ENCODE results near the gene MVD.
A peak's percentile ranks its signal among the peaks of the same experiment; 100 is the strongest.

The MVD gene, protein sequence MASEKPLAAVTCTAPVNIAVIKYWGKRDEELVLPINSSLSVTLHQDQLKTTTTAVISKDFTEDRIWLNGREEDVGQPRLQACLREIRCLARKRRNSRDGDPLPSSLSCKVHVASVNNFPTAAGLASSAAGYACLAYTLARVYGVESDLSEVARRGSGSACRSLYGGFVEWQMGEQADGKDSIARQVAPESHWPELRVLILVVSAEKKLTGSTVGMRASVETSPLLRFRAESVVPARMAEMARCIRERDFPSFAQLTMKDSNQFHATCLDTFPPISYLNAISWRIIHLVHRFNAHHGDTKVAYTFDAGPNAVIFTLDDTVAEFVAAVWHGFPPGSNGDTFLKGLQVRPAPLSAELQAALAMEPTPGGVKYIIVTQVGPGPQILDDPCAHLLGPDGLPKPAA

DNA sequence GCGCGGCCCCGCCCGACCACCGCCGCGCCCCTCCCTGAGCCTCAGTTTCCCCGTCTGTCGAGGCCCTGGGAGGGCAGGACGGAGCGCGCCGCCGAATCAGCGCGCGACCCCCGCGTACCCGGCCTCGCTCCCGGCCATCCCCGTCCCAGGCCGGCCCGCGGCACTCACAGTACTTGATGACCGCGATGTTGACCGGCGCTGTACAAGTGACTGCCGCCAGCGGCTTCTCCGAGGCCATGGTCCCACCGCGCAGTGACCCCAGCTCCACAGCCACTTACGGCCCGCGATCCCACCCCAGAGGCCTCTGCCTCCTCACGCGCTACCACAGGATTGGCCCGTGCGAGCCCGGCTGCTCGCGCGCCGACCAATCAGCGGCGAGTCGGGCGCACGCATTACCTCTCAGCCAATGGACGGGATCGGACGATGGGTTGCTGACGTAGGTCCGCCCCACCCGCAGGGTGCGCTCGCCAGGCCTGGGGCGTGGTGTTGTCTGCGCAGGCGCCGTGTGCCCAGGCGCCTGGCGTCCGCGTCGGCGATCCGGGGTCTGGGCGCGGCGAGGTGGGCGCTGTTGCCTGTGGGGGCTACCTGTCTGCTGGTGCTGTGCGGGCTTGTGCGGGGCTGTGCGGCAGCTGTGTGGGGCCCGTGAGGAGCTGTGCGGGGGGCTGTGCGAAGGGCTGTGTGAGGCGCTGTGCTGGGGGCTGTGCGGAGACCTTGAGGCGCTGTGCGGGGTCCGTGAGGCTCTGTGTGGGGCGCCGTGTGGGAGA is at the start of gene MVD:
TSS of gene MVD (minus strand) at position 249 of the 764 bp plus-strand sequence. CDS start at position 238, 11 bp downstream.
- peak; percentile 87 for DNase-seq

DNA sequence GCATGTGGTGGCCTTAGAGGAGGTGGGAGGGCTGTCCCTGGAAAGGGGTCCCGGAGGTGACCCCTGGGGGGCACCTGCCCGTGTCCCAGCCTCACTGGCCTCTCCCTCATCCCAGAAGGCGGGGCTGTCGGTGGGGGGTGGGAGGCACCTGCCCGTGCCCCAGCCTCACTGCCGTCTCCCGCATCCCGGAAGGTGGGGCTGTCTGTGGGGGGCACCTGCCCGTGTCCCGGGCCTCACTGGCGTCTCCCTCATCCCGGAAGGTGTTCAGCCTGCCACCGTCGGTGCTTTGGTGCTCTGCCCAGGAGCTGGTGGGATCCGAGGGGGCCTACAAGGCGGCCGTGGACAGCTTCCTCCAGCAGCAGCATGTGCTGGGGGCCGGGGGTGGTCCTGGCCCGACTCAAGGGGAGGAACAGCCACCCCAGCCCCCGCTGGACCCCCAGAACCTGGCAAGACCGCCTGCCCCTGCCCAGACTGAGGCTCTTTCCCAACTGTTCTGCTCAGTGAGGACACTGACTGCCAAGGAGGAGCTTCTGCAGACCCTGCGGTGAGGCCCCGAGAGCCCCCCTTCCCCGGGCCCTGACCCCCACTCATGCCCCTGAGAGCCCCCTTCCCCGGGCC is 49.6 kb upstream of the MVD start:
- no peak for DNase-seq

DNA sequence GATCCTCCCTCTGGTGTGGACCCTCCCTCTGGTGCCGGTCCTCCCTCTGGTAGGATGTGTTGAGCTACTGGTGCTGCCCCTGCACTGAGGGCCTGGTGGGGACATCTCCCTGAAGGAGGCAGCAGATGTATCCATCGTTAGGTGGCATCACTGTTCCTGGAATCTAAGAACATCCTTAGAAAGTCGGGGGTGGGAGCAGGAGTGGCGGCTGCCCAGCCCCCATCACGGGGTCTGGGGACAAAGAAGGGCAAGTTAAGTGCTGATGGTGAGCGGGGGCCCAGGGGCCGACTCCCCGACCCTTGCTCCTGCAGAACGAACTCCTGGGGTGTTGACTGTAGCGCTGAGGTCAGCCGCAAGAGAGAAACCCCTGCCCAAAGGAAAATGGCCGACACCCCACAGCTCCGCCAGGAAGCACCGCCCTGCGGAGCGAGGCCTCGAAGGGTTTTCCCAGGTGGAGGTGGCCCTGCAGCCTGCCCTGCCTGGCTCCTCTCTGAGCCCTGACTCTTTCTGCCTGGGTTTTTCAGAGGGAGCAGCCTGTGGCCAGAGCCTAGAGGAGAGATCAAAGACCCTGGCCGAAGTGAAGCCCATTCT is 49.0 kb upstream of the MVD start:
- no peak for DNase-seq

DNA sequence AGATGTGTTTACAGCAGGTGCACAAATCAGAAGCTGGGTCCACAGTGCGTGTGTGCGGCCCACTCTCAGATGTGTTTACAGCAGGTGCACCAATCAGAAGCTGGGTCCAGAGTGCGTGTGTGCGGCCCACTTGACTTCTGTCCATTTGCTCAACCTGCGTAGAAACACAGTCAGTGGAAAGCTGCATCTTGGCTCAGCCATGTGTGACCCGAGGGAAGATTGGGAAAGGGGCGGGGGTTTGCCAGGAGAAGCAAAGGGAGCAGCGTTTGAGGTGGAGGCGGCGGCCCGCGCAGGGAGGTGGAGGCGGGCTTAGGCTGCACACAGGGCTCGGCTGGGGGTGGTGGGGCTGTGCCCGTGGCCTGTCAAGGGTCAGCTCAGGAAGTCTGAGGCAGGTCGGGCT is 47.7 kb upstream of the MVD start:
- no peak for DNase-seq

DNA sequence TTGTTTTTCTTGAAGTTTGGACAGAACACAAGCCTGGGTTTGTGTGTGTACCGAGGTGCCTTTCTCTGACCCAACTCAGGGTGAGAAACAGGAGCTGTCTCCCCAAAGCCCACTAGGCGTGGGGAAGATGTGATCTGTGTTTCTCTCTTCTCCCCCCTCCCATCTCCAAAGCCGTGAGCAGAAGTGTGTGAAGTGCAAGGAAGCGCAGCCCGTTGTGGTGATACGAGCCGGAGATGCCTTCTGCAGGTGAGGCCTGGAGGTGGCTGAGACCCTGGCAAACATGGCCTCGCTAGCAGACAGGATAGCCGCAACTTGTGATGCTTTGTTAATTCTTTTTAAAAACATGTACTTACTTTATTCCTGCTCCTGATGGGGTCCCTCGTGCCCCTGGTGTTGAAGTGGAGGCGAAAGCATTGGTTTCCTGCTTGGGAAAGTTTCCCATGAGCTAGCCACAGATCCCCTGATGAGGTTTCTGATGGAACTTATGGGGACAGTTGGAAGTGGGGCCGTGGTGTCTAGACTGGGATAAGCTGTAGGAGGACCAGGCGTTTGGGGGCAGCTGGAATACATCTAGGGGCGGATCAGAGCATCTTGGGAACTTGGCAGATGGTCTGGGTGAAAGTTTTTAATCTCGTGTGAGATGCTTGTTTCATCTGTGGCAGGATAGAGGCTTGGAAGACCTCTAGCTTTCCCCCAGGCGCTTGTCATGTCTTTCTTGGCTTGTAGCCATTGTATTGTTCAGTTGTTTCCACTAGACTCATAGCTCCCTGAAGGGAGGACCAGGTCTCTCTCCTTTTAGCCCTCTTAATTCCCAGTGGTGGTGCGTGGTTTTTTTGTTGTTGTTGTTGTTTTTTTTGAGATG is 44.3 kb upstream of the MVD start:
- DNase-seq: no peak

DNA sequence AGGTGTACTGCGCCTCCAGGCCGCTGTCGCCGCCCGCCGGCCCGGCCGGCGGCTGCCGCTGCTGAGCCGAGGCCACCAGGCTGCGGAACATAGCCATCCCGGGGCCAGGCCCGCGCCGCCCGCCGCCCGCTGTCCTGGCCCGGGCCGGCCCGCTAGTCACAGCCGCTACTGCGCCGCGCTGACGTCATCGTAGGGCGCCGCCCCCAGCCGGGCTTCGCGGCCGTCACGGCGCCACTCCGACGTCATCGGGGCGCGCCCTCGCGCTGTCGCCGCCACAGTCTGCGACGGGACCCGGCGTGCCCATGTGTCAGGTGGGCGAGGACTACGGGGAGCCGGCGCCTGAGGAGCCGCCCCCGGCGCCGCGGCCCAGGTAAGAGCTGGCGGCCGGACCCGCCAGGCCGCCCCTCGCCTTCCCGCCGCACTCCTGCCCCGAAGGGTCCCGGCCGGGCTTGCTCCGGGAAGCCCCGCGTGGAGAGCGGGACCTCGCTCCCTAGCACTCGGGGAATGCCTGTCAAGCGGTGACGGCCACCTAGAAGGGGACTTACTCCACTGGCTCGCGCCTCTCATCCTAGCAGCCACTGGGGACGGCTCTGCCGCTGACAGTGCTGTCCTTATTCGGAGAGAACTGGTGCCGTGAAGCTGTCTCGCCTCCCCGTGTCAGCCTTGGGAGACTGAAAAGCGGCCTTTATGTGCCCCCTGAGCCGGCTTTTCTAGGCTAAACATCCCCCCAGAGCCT is 43.5 kb upstream of the MVD start, which contains the start of the genes CTU2 and RNF166:
TSS of gene CTU2 (plus strand) at position 275 of the 736 bp plus-strand sequence. CDS start at position 303, 28 bp downstream.
TSS of gene RNF166 (minus strand) at position 180 of the 736 bp plus-strand sequence. CDS start at position 97, 83 bp downstream.
- DNase-seq: peak; percentile 31

DNA sequence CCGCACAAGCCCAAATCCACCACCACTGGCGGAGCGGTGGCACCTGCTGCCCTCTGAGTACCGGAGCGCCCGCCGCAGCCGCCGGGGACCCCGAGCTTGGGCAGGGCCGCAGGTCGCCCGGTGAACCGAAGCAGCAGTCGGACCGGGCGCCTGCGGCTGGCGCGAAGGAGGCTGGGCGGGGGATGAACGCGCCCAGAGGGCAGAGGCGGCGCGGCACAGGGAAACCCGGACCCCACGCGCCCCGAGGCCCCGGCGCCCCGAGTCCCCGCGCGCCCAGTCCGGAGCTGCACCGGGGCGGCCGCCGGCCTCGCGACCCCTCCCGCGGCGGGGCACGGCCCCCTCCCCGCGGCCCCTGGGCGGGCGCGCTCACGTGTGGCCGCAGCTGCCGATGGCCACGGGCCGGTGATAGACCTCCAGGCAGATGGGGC is 42.9 kb upstream of the MVD start:
- DNase-seq: no peak

DNA sequence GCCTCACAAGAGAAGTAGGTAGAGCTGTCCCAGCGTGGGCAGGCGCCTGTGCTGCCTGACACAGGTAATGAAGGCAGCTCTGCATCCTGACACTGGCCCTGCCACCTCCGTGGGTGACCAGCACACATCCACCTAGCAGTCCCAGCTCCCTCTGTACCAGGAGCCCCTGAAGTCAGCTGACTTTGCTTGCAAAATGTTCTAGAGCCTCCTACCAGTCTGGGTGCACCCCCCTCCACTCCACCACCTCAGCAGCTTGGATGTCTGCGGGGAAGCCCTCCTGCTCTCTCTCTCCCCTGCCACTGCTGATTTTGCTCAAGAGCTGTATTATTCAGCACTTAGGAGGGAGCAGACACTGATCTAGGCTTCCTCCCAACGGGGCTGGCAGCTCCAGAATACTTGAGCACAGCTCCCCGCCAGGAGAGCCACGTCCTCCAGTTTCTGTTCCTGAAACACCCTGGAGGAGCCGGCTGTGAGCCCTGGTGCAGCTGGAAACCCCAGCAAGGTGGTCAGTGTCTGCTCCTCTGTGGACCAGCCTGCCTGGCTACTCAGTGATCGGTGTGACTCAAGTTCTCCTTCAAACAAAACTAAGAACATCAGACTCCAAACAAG is 42.3 kb upstream of the MVD start:
- no peak for DNase-seq

DNA sequence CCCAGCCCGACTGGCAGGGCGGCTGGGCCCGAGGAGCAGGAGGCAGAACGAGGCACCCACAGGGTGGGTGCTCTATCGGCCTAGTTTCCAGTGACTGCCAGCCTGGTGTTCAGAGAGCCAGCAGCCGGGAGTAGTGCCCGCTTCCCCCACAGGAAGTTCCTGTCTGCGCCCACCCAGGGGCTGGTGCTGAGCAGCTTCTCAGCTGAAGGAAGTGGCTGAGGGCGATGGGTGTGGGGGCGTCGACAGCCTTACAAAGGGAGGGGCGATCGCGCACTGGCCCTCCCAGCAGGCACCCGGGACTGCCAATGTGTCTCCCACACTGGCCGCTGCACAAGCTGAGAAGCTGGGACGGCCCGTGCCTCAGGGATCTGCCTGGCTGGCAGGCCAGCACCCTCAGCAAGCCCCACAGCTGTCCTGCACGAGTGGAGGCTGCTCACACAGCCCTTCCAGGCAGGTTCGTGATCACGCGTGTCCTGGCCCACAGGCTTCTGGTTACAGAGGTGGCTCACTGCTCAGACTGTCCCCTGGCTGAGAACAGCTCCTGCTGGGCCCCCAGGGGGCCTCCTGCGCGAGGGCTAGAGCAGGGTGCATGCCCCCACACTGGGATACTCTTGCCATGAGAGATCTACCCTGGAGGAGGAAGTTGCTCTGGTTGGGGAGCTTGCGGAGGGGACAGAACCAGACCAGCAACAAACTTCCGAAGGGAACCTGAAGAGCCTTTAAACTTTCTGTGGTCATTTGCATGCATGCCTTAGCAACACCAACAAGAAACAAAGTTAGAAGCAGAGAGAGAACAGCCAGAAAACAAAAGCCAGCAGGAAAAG is 40.8 kb upstream of the MVD start:
- DNase-seq: no peak

DNA sequence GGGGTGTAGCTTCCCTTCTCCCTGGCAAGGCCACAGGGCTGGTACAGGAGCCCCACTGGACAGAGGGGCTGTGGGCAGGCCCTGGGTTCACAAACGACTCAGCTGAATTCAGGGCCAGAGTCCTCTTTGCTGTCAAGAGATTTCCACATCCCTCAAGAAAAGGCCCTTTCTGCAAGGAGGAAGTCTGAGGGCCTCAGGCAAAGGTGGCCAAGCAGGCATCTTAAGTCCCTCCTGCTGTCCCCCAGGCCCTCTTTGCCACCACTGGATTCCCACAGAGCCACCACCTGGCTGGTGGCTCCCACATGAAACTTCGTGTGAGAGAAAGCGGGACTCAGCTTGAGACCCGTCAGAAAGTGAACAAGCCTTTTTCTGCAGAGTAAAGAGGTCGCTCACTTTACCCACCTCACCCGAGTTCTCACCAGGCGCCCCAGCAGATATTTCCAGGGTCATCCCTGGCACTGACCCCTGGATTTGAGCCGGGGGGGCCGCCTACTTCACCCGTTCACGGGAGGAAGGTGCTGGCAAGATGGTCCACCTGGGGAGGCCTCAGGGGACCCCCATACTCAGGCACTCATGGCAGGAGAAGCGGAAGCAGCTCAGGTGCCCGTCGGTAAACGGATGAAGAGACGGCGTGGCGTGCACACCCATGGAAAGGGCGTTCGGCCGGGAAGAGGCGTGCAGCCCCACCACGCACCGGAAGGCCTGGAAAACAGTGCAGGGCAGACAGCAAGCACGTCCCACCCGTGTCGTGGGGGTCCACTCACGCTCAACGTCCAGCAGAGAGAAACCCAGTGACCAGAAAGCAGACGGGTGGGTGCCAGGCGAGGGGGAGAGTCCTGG is 39.7 kb upstream of the MVD start:
- no peak for DNase-seq

DNA sequence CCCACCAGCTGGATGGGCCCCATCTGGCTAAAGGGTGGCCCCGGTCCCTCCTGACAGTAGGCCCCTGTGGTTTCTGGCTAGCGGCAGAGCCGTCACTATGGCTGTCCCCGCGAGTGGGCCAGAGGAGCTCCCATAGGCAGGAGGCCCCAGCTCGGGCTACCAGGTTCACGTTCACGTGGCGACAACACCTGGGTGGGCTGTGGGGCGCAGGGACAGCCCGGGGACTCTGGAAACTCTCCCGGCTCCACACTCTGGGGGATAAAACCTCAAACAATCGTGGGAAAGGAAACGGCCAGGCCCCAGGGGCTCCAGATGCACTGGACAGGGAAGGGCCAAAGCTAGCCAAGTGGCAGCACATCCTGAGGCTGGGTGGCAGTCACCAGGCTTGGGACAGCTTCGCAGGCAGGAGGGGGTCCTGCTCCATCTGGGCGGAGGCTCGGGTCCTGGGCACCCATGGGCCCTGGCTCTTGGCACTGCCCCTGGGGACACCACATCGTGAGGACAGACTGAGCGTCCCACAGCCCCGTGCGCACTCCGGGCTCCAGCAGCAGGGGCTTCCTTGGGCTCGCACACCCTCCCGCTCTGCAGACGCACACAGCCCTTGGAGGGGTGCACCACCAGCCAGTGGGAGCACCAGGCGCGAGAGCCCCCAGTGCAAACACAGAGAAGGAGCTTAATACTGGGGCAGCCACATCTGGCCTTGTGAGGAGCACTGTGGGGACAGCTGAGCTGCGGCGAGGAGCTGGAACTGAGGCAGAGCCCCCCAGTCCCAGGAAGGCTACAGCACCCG is 38.9 kb upstream of the MVD start:
- DNase-seq: no peak

DNA sequence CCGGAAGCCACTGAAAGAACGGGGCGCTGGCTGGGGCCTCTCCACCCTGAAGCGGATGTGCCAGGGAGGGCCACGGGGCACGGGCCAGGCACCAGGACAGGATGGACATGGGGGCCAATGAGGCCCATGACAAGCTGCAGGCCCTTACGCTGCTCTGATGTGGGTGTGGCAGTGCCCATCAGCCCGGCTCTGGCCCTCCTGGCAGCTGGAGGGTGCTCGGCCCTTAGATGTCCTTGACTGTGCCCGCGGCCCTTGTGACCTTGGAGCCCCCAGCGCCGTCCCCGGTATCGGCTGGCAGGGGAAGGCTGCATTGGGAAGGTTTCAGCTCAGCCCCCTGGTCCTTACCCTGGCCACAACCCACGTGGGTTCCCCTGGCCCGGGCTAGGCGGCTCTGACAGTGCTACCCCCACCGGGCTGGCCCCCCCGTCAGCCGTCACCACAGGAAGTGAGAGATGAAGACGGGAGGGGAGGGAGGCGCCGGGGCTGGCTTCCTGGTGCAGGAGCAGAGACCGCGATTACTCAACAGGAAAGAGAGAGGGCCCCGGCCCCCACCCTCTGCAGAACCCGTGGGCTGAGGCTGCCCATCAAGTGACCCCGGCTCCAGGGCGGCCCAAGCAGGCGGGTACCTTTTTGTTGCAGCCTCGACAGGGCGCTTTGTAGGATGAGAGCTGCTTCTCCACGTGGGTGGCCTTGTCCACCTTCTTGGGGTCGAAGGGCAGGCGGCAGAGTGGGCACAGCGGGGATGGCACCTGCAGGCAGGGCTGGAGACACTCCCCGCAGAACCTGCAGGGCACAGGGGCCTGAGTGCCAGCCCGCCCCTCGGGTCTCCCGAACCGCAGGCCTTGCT is 38.0 kb upstream of the MVD start:
- DNase-seq: no peak

DNA sequence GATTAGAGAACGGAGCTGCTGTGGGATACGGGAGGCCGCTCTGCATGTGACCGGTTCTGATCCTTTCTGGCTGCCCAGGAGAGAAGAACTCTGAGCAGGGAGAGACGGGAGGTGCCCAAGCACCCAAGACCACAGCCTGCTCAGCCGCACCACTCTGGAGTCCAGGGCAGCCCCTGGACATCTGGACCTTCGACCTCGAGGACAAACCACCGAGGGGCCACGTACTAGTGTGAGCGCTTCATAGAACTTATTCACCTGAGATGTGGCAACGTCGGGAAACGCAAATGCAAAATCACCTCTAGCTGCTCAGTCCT is 37.4 kb upstream of the MVD start:
- DNase-seq: no peak

DNA sequence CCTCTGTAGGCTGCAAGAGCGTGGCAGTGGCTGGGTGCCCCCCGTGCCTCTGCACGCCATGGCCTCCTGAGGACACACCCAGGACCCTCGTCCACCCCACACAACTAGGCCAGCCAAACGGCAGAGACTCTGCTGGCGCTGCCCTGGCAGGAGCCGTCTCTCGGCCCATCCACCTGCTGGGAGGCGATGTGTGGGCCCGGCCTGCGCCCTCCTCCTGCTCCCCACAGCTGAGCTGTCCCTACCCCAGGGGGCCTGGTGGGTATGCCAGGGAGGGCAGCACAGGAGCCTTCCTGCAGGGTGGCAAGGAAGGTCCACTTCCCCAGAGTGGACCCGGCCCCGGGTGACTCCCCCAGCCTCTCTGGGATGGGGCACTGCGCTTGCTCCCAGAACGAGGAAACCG is 36.3 kb upstream of the MVD start:
- DNase-seq: no peak

DNA sequence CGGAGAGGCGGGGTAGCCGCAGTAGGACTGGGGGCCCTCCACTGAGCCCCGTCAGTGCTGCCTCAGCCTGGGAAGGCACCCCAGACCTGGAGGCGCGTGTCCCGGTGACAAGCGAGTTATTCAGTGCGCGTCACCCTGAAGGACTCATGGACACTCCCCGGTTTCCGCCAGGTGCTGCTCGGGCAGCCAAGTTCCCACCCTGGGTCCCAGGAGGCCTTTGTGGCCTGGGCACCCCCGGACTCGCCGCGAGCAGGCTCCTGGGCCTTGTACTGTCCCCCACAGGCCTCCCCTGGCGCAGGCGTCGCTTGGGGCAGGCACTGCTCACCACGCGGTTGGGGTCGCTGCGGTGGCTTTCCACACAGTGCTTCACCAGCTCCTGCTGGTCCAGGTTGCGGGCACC is 35.8 kb upstream of the MVD start:
- DNase-seq: no peak

DNA sequence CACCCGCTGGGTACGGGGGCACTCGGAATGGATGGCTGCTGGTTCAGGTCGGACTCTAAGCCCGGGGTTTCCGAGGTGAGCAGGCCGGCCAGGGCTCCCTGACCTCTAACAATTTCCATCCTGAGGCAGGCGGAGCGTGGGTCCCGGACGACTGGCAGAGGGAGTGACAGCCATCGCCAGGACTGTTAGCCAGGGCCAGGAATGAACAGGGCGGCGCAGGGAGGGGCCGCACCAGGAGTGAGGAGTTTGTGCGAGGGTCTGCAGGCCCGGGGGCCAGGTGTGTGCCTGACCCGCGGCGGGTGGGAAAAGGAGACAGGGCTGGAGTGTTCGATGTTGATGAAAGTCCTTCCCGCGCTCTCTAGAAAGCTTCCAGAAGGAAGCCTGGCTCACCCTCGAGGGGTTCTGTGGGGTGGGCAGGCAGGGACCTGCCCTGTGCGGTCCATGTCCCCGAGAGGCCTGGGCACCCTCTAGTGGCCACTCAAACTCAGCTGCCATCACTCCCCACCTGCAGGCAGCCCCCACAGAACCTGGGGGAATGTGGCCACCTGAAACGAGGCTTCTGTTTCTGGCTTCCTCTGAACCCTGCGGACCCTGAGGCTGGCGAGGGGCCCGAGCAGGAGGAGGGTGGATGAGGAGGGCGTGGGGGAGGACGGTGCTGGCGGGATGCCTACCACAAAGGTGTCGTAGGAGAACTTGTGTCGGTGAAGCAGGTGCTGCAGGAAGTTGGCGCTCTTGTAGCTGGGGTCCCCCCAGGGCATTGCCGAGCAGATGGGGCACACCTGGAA is 35.1 kb upstream of the MVD start:
- DNase-seq: no peak
